ENCODE data around the gene MRPL48.

MRPL48 gene

GRCh38 chr11:73818846-73819245 is 31.2 kb downstream of the MRPL48 start:
- TF ChIP-seq, protein P1, sequence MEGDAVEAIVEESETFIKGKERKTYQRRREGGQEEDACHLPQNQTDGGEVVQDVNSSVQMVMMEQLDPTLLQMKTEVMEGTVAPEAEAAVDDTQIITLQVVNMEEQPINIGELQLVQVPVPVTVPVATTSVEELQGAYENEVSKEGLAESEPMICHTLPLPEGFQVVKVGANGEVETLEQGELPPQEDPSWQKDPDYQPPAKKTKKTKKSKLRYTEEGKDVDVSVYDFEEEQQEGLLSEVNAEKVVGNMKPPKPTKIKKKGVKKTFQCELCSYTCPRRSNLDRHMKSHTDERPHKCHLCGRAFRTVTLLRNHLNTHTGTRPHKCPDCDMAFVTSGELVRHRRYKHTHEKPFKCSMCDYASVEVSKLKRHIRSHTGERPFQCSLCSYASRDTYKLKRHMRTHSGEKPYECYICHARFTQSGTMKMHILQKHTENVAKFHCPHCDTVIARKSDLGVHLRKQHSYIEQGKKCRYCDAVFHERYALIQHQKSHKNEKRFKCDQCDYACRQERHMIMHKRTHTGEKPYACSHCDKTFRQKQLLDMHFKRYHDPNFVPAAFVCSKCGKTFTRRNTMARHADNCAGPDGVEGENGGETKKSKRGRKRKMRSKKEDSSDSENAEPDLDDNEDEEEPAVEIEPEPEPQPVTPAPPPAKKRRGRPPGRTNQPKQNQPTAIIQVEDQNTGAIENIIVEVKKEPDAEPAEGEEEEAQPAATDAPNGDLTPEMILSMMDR (IDR thresholded peaks at IDR 0.05; ENCODE audit: low read depth, low read length) = no peak
- Histone ChIP-seq H3K27ac (no peak overlapping the region), H3K36me3 (no peaks in the 10 kb centered on the region), H3K27me3 (ENCODE audit: insufficient read depth, low read depth, severe bottlenecking) (no peaks in the 10 kb centered on the region), H3K9me3 (ENCODE audit: severe bottlenecking) (peaks cover 3% of the 10 kb centered on the region), H3K4me3 (ENCODE audit: low read depth, low read length) (no peak overlapping the region)
- DNase-seq = no peak

DNA sequence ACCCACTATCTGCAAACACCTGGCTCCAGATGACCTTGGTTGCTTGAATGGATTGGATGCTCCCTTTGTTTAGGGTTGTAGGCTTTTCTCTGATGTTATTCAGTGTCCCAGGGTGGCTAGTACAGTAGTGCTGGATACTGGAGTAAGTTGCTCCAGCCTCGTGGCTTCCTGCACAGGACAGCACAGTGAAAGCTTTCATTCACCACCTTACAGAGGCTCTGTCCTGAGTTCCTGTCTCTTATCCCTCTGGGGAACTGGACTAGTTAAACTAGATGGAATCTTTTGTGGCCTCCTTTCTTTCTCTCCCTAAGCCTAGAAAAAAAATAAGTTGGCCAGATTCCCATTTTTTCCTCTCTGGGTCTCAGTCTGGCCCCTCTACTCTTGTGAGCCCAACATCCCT is 42.6 kb downstream of the MRPL48 start:
- Histone ChIP-seq H3K4me3 (ENCODE audit: low read depth, low read length) (no peak overlapping the region), H3K36me3 (peaks cover 14% of the 10 kb centered on the region), H3K27ac (no peak overlapping the region), H3K27me3 (ENCODE audit: insufficient read depth, low read depth, severe bottlenecking) (no peaks in the 10 kb centered on the region), H3K9me3 (ENCODE audit: severe bottlenecking) (no peaks in the 10 kb centered on the region)
- TF ChIP-seq, protein P1 (IDR thresholded peaks at IDR 0.05; ENCODE audit: low read depth, low read length) = no peak
- DNase-seq = no peak

GRCh38 chr11:73833067-73833466 is 45.4 kb downstream of the MRPL48 start:
- Histone ChIP-seq H3K27ac (no peak overlapping the region), H3K27me3 (ENCODE audit: insufficient read depth, low read depth, severe bottlenecking) (no peaks in the 10 kb centered on the region), H3K4me3 (ENCODE audit: low read depth, low read length) (no peak overlapping the region), H3K9me3 (ENCODE audit: severe bottlenecking) (no peaks in the 10 kb centered on the region), H3K36me3 (peaks cover 4% of the 10 kb centered on the region; the same call in 1 of the 2 replicates)
- TF ChIP-seq, protein P1 (IDR thresholded peaks at IDR 0.05; ENCODE audit: low read depth, low read length) = no peak
- DNase-seq = no peak

DNA sequence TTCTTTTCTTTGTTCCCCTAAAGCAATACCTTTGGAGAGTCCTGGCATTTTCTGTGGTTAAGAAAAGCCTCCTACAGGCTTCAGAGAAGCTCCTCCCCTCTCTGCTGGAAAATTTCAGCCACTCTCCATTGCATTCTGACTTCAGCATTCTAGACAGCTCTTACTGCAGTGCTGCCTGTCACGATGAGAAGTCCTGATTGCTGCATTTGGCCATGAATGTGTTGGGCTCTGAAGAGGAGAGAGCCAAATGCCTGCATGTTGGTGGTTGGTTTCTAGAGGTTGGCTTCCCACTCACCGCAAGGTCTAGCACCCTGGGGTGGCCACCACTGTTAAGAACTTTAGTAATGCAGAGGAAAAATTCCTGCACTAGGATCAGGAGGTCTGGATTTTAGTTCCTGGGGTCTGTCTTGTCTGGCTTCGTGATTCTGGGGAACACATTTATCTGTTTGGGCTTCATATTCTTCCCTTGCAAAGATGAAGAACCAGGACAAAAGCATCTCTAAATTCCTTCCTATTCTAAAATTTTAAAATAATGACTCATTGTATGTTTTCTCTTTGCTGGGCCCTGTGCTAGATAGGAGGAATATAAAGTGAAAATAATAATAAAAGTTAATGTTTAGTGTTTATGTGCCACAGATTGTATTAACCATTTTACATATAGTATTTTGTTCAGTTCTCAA is 50.9 kb downstream of the MRPL48 start:
- DNase-seq = no peak
- TF ChIP-seq, protein P1 (IDR thresholded peaks at IDR 0.05; ENCODE audit: low read depth, low read length) = no peak
- Histone ChIP-seq H3K9me3 (ENCODE audit: severe bottlenecking) (no peaks in the 10 kb centered on the region), H3K27me3 (ENCODE audit: insufficient read depth, low read depth, severe bottlenecking) (no peaks in the 10 kb centered on the region), H3K4me3 (ENCODE audit: low read depth, low read length) (no peak overlapping the region), H3K27ac (no peak overlapping the region), H3K36me3 (peaks cover 3% of the 10 kb centered on the region; the same call in 1 of the 2 replicates)

DNA sequence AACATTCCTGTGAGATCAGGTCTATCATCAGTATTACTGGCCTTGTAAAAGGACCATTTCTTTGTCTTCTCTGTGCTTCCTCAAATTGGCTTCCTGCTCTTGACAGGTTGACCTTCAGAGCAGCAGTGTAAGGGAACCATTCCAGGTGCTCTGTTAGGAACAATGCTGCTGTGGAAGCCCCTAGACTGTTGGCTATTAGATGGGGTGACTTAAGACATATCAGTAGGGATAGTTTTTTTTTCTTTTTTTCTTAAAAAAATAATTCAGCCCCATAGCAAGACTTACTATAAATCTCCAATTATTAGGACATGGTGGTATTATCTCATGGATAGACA is 51.4 kb downstream of the MRPL48 start:
- DNase-seq = no peak
- H3K9me3 ChIP-seq (ENCODE audit: severe bottlenecking) = no peaks in the 10 kb centered on the region
- H3K27ac ChIP-seq = no peak overlapping the region
- no peak overlapping the region for H3K4me3 ChIP-seq (ENCODE audit: low read depth, low read length)
- H3K36me3 ChIP-seq = peaks cover 3% of the 10 kb centered on the region; the same call in 1 of the 2 replicates
- TF ChIP-seq, protein P1 (IDR thresholded peaks at IDR 0.05; ENCODE audit: low read depth, low read length) = no peak
- H3K27me3 ChIP-seq (ENCODE audit: insufficient read depth, low read depth, severe bottlenecking) = no peaks in the 10 kb centered on the region

All from WERI-Rb-1 (cell line).